ENCODE results near the gene STK38. TPM values are rescaled to one million over a fixed set of nuclear protein-coding genes. Genes with fewer than 3 reads are reported as not detected.
A peak's percentile ranks its signal among the peaks of the same experiment; 100 is the strongest.

STK38 gene
- total and polyA plus RNA-seq, 9 of the 15 experiments (the other 6 are each of a cell fraction or from before 2014, with no cell fraction given), result 5.7 to 28.7 (median 19.5) TPM

GRCh38 chr6:36546920-36547645 lies at the start of gene STK38 (continued):
- TF ChIP-seq NKRF (IDR thresholded peaks at IDR 0.05; ENCODE audit: borderline replicate concordance), result peak; percentile 83
- peak; percentile 35 for TF ChIP-seq XRCC5 (IDR thresholded peaks at IDR 0.05; ENCODE audit: low read depth, low read length)
- TF ChIP-seq NCOA4 (IDR thresholded peaks at IDR 0.05; ENCODE audit: partially characterized antibody), result peak; percentile 26
- TF ChIP-seq, protein P1, sequence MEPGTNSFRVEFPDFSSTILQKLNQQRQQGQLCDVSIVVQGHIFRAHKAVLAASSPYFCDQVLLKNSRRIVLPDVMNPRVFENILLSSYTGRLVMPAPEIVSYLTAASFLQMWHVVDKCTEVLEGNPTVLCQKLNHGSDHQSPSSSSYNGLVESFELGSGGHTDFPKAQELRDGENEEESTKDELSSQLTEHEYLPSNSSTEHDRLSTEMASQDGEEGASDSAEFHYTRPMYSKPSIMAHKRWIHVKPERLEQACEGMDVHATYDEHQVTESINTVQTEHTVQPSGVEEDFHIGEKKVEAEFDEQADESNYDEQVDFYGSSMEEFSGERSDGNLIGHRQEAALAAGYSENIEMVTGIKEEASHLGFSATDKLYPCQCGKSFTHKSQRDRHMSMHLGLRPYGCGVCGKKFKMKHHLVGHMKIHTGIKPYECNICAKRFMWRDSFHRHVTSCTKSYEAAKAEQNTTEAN (CRISPR knock-in tag; IDR thresholded peaks at IDR 0.05), result no peak
- TF ChIP-seq MYNN (IDR thresholded peaks at IDR 0.05), result 0 out of 2 replicates have a peak, but pooled peaks have one; percentile 15
- TF ChIP-seq MYNN (CRISPR knock-in tag; IDR thresholded peaks at IDR 0.05), result no peak
- TF ChIP-seq ZNF174 (CRISPR knock-in tag; IDR thresholded peaks at IDR 0.05), result no peak
- TF ChIP-seq OTX1 (CRISPR knock-in tag; IDR thresholded peaks at IDR 0.05), result peak; percentile 20; the same call in 1 of the 2 replicates
- TF ChIP-seq, protein P2, sequence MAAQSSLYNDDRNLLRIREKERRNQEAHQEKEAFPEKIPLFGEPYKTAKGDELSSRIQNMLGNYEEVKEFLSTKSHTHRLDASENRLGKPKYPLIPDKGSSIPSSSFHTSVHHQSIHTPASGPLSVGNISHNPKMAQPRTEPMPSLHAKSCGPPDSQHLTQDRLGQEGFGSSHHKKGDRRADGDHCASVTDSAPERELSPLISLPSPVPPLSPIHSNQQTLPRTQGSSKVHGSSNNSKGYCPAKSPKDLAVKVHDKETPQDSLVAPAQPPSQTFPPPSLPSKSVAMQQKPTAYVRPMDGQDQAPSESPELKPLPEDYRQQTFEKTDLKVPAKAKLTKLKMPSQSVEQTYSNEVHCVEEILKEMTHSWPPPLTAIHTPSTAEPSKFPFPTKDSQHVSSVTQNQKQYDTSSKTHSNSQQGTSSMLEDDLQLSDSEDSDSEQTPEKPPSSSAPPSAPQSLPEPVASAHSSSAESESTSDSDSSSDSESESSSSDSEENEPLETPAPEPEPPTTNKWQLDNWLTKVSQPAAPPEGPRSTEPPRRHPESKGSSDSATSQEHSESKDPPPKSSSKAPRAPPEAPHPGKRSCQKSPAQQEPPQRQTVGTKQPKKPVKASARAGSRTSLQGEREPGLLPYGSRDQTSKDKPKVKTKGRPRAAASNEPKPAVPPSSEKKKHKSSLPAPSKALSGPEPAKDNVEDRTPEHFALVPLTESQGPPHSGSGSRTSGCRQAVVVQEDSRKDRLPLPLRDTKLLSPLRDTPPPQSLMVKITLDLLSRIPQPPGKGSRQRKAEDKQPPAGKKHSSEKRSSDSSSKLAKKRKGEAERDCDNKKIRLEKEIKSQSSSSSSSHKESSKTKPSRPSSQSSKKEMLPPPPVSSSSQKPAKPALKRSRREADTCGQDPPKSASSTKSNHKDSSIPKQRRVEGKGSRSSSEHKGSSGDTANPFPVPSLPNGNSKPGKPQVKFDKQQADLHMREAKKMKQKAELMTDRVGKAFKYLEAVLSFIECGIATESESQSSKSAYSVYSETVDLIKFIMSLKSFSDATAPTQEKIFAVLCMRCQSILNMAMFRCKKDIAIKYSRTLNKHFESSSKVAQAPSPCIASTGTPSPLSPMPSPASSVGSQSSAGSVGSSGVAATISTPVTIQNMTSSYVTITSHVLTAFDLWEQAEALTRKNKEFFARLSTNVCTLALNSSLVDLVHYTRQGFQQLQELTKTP (IDR thresholded peaks at IDR 0.05; ENCODE audit: low read depth in 1 of 2, partially characterized antibody in 2 of 2), result peak in 1 of 2 experiments; percentile 53
- TF ChIP-seq PCBP1 (IDR thresholded peaks at IDR 0.05; ENCODE audit: low read depth, low read length, poor library complexity, severe bottlenecking), result peak; percentile 54
- TF ChIP-seq ZNF311 (CRISPR knock-in tag; IDR thresholded peaks at IDR 0.05), result no peak
- peak; percentile 61; the same call in 1 of the 2 replicates for TF ChIP-seq SMARCA4 (IDR thresholded peaks at IDR 0.05)
- peak; percentile 22 to 54; a peak in 3 of 4 replicates for TF ChIP-seq TEAD1 (CRISPR knock-in tag; IDR thresholded peaks at IDR 0.05)
- no peak for TF ChIP-seq ZZZ3 (IDR thresholded peaks at IDR 0.05)
- peak; percentile 48; the same call in 1 of the 2 replicates for TF ChIP-seq ZBTB33 (CRISPR knock-in tag; IDR thresholded peaks at IDR 0.05)
- TF ChIP-seq CSDE1 (IDR thresholded peaks at IDR 0.05), result no peak
- TF ChIP-seq XRCC3 (IDR thresholded peaks at IDR 0.05), result no peak

Measured in K562 (cell line).